GM11168 (cell line): ENCODE measurements around the gene ZNF521.
"Not testable (repeated sequence)": the region's sequence is repeated elsewhere in the genome, so short reads cannot be mapped to it uniquely, and the experiment has no call there.

Experiments used
- in situ Hi-C: fragments of 300-500 bp; cut with MboI; formaldehyde crosslinking; loops from one replicate; pipeline ENCODE4 v1.12.0; 2022; ENCODE audit warnings: low sequenced_read_pairs; ENCODE audit not compliant: unreplicated experiment

The ZNF521 gene

DNA sequence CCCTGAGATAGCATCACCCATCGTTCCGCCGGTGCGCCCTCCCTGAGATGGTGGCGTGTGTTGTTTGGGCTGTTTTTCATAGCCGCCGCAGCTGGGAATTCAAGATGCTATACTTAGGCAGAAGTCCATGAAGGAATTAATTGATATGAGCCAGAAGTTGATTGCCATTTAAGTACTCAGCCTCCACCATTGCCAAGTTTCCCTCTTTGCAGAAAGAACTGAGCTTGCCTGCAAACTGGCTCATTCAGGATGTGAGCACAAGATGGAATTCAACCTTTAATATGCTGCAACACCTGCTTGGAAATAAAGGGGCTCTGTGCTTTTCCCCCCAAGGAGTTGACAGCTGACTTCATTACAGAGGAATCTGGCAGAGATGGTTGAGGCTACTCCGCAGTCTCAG lies 295.5 kb downstream of the ZNF521 start:
- in situ Hi-C loops = no loop called here

GRCh38 chr18:25055076-25055475 lies 296.9 kb downstream of the ZNF521 start:
- in situ Hi-C loops = no loop called here

- in situ Hi-C loops = no loop called here
These were observed 298.5 kb downstream of the ZNF521 start for GRCh38 chr18:25053466-25053865.

- in situ Hi-C loops = no loop called here
These were observed 299.4 kb downstream of the ZNF521 start for GRCh38 chr18:25052511-25052921.

DNA sequence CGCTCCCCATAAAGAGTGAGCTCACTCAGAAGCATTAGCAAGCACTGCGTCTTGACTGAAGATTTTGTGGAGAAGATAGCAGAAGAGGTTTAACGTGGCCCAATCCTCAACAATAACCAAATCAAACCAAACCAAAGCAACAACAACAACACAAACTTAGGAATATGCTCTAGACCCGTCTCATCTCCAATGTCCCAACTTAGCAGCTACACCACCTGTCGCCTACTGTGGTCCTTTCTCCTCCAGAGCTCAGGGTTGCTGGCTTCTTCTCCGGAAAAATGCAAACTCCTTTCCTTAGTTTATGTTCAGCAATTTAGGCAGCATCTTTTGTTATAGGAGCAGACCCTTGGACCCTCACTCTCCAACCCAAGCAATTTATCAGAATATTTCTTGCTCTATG lies 301.4 kb downstream of the ZNF521 start:
- in situ Hi-C loops = no loop called here

DNA sequence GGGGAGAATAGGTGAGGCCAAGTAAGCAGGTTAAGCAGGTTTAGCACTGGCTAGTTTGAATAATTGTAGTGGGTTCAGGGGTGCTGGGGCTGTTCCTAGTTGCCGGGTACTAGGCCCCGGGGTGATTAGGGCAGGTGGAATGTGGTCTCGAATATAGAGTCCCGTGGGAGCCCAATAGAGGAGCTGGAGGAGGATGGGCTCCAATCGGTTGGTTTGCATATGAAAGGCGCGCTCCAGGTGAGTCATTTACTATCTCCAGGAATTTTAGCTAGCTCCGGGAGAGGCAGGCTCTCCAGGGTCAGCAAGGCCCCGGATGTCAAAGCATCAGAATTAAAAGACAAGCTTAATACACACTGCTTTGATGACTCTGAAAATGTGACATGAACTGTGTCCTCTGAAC lies 304.0 kb downstream of the ZNF521 start:
- in situ Hi-C loops = no loop called here

DNA sequence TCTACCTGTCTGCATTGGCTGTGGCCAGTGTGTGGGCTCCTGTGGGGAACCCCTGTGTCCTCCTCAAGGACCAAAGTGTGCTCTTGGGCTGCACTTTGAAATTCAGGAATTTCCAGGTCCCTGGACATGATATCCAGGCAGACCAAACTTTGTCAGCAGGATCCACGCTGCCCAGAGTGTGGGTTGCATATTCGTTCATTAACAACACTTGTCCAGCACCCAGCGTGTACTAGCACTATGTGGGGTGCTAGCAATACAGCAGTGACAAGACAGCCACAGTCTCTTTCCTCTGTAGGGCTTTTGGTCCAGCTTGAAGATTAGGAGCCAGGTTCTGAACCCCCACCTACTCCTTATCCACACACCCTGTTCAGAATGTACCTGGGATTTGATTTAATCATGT lies 304.5 kb downstream of the ZNF521 start:
- in situ Hi-C loops = no loop called here

- in situ Hi-C loops = no loop called here
These were observed 307.3 kb downstream of the ZNF521 start for GRCh38 chr18:25044694-25045093.

DNA sequence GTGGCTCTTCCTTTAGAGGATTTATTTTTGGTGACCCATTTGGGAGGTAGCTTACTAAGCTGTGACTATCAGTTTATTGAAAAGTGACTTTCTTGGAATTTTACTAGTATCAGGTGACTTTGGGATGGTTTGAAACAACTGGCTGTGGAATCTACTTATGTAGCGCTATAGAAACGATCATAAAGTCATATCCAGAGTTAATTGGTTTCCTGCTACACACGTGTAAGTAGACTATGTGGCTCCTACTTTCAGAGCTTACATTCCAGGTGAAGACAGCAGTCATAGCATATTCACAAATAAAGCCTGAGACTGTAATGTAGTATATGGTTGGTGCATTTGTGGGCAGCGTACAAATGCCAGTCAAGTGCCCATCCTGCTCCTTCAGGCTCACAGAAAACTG lies 308.9 kb downstream of the ZNF521 start:
- in situ Hi-C loops = no loop called here

- in situ Hi-C loops = no loop called here
These were observed 309.3 kb downstream of the ZNF521 start for GRCh38 chr18:25042641-25043051.

DNA sequence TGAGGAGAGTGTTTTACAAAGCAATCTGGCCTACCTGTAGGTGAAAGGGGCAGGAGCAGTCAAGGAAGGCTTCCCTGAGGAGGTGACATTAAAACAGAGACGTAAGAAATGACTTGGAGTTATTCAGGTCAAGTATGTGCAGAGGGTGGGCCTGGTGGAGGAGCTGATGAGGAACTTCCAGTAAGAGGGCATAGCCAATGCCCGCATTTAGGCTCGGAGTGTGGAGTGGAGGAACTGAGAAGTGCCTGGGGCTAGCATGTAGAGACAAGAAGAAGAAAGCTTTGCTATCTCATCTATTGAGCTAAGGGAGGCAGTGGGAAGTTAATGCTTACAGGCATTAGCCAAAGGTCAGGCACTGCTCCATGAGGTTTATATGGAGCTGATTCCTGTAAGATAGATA lies 312.2 kb downstream of the ZNF521 start:
- in situ Hi-C loops = no loop called here

DNA sequence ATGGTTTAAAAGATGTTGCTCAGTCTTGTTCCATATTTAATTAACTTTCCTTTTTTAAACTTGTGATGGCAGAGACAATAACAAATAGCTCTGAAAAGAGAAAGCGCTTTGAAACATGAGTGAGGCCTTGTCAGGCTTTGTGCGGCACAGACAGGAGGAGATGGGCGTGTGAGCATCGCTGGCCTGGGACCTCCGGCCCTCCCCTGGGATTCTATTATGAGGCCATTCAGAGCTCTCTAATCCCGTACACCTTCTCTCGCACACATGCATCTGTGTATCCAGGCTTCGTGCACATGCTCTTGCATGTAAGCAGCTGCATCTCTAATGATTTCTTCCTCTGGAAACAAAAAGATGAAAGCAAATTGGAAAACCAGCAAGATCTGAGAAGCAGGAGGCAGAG lies 313.7 kb downstream of the ZNF521 start:
- in situ Hi-C loops = no loop called here

- in situ Hi-C loops = no loop called here
These were observed 318.1 kb downstream of the ZNF521 start for GRCh38 chr18:25033747-25034471.

GRCh38 chr18:25033175-25033574 lies 318.8 kb downstream of the ZNF521 start:
- in situ Hi-C loops = not testable (repeated sequence)

- in situ Hi-C loops = no loop called here
These were observed 322.2 kb downstream of the ZNF521 start for GRCh38 chr18:25029802-25030201.

DNA sequence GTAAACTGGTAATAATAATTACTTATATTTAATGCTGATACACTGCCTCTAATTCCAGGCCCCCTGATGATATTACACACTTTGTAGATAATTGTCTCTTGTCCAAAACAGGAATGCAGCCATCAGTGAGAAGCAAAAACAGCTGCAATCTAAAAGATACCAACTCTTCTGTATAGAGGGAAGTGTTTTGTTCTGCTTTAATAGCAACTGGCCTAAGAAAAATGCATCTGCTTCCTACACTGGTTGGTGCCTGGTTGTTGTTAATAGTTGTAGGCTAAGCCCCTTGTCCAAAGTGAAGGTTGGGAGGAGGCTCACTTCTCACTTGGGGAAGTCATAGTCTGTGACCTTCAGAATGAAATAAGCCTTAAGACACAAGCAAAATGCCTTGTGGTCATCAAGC lies 332.0 kb downstream of the ZNF521 start:
- in situ Hi-C loops = no loop called here

DNA sequence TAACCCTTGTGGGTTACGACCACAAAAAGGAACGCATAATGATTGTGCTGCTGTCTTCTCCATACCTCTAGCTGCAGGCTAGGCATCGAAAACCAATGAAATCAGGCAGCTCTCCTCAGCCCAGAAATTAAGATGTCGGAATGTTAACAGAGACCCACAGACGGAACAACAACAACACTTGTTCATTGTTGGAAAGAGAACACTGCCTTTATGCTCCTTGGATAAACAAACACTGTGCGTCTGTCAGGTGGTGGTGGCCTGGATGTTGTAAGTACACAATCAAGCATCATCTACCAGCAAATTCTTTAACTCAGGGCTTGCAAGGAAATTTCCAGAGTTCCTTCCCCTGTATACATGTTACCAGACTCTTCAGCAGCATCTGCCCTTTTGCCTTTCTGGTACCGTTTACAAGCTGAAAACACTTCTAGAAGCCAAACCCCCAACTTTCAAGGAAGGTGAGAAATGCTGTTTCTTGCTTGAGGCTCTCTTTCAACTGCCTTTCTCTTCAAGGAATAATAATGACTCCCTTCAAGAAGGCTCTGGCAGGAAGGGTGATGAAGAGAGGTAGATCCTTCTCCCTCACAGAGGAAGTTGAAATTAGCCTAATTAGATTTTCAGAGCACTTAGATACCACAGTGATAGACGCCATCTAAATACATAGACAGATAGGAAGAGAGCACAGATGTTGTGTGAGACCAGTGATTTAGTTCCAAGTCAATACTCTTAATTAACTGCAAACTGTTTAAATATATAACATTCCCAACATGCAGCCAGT lies 332.7 kb downstream of the ZNF521 start:
- in situ Hi-C loops = no loop called here

GRCh38 chr18:25016666-25017065 lies 335.3 kb downstream of the ZNF521 start:
- in situ Hi-C loops = no loop called here

- in situ Hi-C loops = no loop called here
These were observed 335.8 kb downstream of the ZNF521 start for GRCh38 chr18:25016181-25016580.
